PFSK-1 (cell line): ENCODE measurements around the gene CAMTA1.

Experiments
- FOXP2 ChIP-seq: optimal IDR thresholded peaks from 2 replicates; pipeline ENCODE3; 2011; ENCODE audit warnings: borderline replicate concordance, control low read depth, inconsistent platforms; ENCODE audit not compliant: insufficient read depth; ENCODE audit errors: extremely low read length, extremely low read depth
- POLR2AphosphoS5 ChIP-seq: IDR thresholded peaks from 2 replicates; pipeline ENCODE4 v1.6.1; 2012; ENCODE audit warnings: low read depth, mild to moderate bottlenecking, control low read depth, low read length, moderate library complexity
- REST ChIP-seq, 2 experiments: IDR thresholded peaks; 2 replicates each; pipeline versions ENCODE4 v1.6.1 to v1.8.0; 2011 to 2012; ENCODE audit warnings: low read depth in 2 of 2, low read length in 2 of 2, control low read depth in 1 of 2, inconsistent platforms in 1 of 2, mild to moderate bottlenecking in 1 of 2, moderate library complexity in 1 of 2; ENCODE audit not compliant: insufficient read depth in 1 of 2
- SIN3A ChIP-seq: IDR thresholded peaks from 2 replicates; pipeline ENCODE4 v1.6.1; 2012; ENCODE audit warnings: mild to moderate bottlenecking, low read length, moderate library complexity, borderline replicate concordance; ENCODE audit not compliant: insufficient read depth
- TAF1 ChIP-seq: IDR thresholded peaks from 2 replicates; pipeline ENCODE4 v1.6.1; 2012; ENCODE audit warnings: low read length, control low read depth, borderline replicate concordance; ENCODE audit not compliant: insufficient read depth

GRCh38 chr1:7771823-7772299 is 986.6 kb downstream of the CAMTA1 start:
- no peak for TF ChIP-seq POLR2AphosphoS5
- no peak for TF ChIP-seq REST (IDR thresholded peaks at IDR 0.05; ENCODE audit: insufficient read depth in 1 of 2, low read depth in 2 of 2, low read length in 2 of 2)
- TF ChIP-seq SIN3A: no peak
- TF ChIP-seq TAF1: no peak
- TF ChIP-seq FOXP2: no peak
